C4-2B (cell line): ENCODE results near the gene RHOU.

Source experiments
- H3K27ac ChIP-seq: fragments of 450-650 bp; 2 replicates; pipeline ENCODE4 v1.5.1; 2017
- CTCF ChIP-seq: fragments of 450-650 bp; conservative IDR thresholded peaks from 2 replicates; pipeline ENCODE4 v1.5.1; 2017; ENCODE audit warnings: mild to moderate bottlenecking
- ZFX ChIP-seq: fragments of 450-650 bp; IDR thresholded peaks from 2 replicates; pipeline ENCODE4 v1.6.1; 2017

Gene RHOU

GRCh38 chr1:228697207-228698016, 37.9 kb upstream of the RHOU start:
- TF ChIP-seq CTCF (no peak), ZFX (no peak)
- H3K27ac ChIP-seq, result no peak overlapping the region

- no peak overlapping the region for H3K27ac ChIP-seq
- TF ChIP-seq ZFX (no peak), CTCF (no peak)
Observed at GRCh38 chr1:228698017-228698329, 37.3 kb upstream of the RHOU start.

GRCh38 chr1:228702433-228702832, 32.8 kb upstream of the RHOU start:
- H3K27ac ChIP-seq, result no peak overlapping the region
- no peak for TF ChIP-seq CTCF
- no peak for TF ChIP-seq ZFX

- H3K27ac ChIP-seq, result no peak overlapping the region
- no peak for TF ChIP-seq CTCF
- no peak for TF ChIP-seq ZFX
Observed at GRCh38 chr1:228706305-228706704, 29.0 kb upstream of the RHOU start.

GRCh38 chr1:228717081-228717480, 18.2 kb upstream of the RHOU start:
- TF ChIP-seq ZFX (no peak), CTCF (no peak)
- no peak overlapping the region for H3K27ac ChIP-seq

GRCh38 chr1:228721407-228721806, 13.9 kb upstream of the RHOU start:
- no peak for TF ChIP-seq ZFX
- TF ChIP-seq CTCF, result no peak
- H3K27ac ChIP-seq, result peak overlapping the region; percentile 88

GRCh38 chr1:228723287-228723686, 12.0 kb upstream of the RHOU start:
- H3K27ac ChIP-seq, result peak overlapping the region; percentile 88
- TF ChIP-seq CTCF (no peak), ZFX (no peak)
